SK-N-SH (cell line): ENCODE results near the gene SPTLC2.
"Not testable (repeated sequence)": the region's sequence is repeated elsewhere in the genome, so short reads cannot be mapped to it uniquely, and the experiment has no call there.

Source experiments
- CTCF ChIP-seq: fragments of 200-600 bp; sonication (generic); IDR thresholded peaks from 2 replicates; pipeline ENCODE4 v1.6.1; 2017; ENCODE audit warnings: antibody characterized with exemption, mild to moderate bottlenecking, moderate library complexity
- MAX ChIP-seq: IDR thresholded peaks from 2 replicates; pipeline ENCODE4 v1.4.0; 2012; ENCODE audit warnings: low read depth
- RAD21 ChIP-seq: IDR thresholded peaks from 2 replicates; pipeline ENCODE4 v1.6.1; 2012; ENCODE audit warnings: mild to moderate bottlenecking, low read length
- RFX5 ChIP-seq: IDR thresholded peaks from 2 replicates; pipeline ENCODE4 v1.6.1; 2012; ENCODE audit warnings: mild to moderate bottlenecking, improper control_type of control experiment, low read length
- SMC3 ChIP-seq: IDR thresholded peaks from 2 replicates; pipeline ENCODE4 v1.6.1; 2012; ENCODE audit warnings: low read depth, low read length, improper control_type of control experiment
- TAF1 ChIP-seq: IDR thresholded peaks from 2 replicates; pipeline ENCODE4 v1.6.1; 2012; ENCODE audit warnings: low read depth, mild to moderate bottlenecking, low read length, moderate library complexity, borderline replicate concordance
- TCF12 ChIP-seq: IDR thresholded peaks from 2 replicates; pipeline ENCODE4 v1.4.0; 2012
- TEAD4 ChIP-seq: IDR thresholded peaks from 2 replicates; pipeline ENCODE4 v1.4.0; 2012; ENCODE audit warnings: mild to moderate bottlenecking, borderline replicate concordance; ENCODE audit not compliant: insufficient read depth

GRCh38 chr14:77528701-77529100, 87.7 kb downstream of the SPTLC2 start:
- not testable (repeated sequence) for TF ChIP-seq MAX, RFX5, CTCF, TEAD4, SMC3, RAD21, TCF12, TAF1
